Measurements from ENCODE around the gene RCC2. TPM values are rescaled to one million over a fixed set of nuclear protein-coding genes. Genes with fewer than 3 reads are reported as not detected.

RCC2 gene
- polyA plus RNA-seq, 1 donor (not counting 4 experiments of a cell fraction or from before 2014, with no cell fraction given), result 45.2 TPM

GRCh38 chr1:17414022-17414421, 25.5 kb downstream of the RCC2 start:
- H3K36me3 ChIP-seq (ENCODE audit: control insufficient read depth in 2 of 2, extremely low read depth in 1 of 2, insufficient read depth in 2 of 2, low read length in 2 of 2), result peaks cover 63 to 76% of the 10 kb centered on the region in 2 experiments
- dilution Hi-C loops (cut with MboI; ENCODE audit: extremely low pct_ligation_motif_present, low sequenced_read_pairs), result no loop called here
- peaks cover 2% of the 10 kb centered on the region for H3K79me2 ChIP-seq (ENCODE audit: control insufficient read depth, insufficient read depth, low read length)
- TF ChIP-seq EZH2 (IDR thresholded peaks at IDR 0.05; ENCODE audit: low read length) (no peak), CTCF (optimal IDR thresholded peaks at IDR 0.05 in 1 of 3, IDR thresholded peaks at IDR 0.05 in 1 of 3, conservative IDR thresholded peaks at IDR 0.05 in 1 of 3; ENCODE audit: extremely low read depth in 1 of 3, insufficient read depth in 2 of 3, low read length in 3 of 3) (no peak)
- H3K4me1 ChIP-seq (ENCODE audit: control insufficient read depth, extremely low read depth, insufficient read depth, low read length), result no peaks in the 10 kb centered on the region
- FAIRE-seq (no peak), DNase-seq (ENCODE audit: low read depth, low spot score) (no peak)
- H3K9me1 ChIP-seq (ENCODE audit: control insufficient read depth, extremely low read depth, insufficient read depth, low read length), result no peaks in the 10 kb centered on the region
- no peak overlapping the region for H3K4me2 ChIP-seq (ENCODE audit: control insufficient read depth, extremely low read depth, insufficient read depth, low read depth, low read length)
- no peak overlapping the region for H3K9ac ChIP-seq (ENCODE audit: control insufficient read depth, extremely low read depth, insufficient read depth, low read length)
- no peaks in the 10 kb centered on the region for H3K9me3 ChIP-seq (ENCODE audit: control insufficient read depth, low read depth, low read length)
- no peak overlapping the region for H3K4me3 ChIP-seq (ENCODE audit: control insufficient read depth in 2 of 3, extremely low read depth in 1 of 3, insufficient read depth in 2 of 3, low read depth in 1 of 3, low read length in 3 of 3)
- H3K27ac ChIP-seq (ENCODE audit: control insufficient read depth, insufficient read depth, low read length), result no peak overlapping the region
- no peaks in the 10 kb centered on the region for H3K27me3 ChIP-seq (ENCODE audit: control insufficient read depth, extremely low read depth, insufficient read depth, low read length)
- no peak overlapping the region for H2AFZ ChIP-seq (ENCODE audit: control insufficient read depth, low read length)
- H4K20me1 ChIP-seq (ENCODE audit: control insufficient read depth, extremely low read depth, insufficient read depth, low read length), result no peaks in the 10 kb centered on the region

GRCh38 chr1:17412093-17412870, 27.2 kb downstream of the RCC2 start:
- Histone ChIP-seq H3K9me1 (ENCODE audit: control insufficient read depth, extremely low read depth, insufficient read depth, low read length) (no peaks in the 10 kb centered on the region), H3K79me2 (ENCODE audit: control insufficient read depth, insufficient read depth, low read length) (no peaks in the 10 kb centered on the region), H3K9me3 (ENCODE audit: control insufficient read depth, low read depth, low read length) (no peaks in the 10 kb centered on the region), H3K9ac (ENCODE audit: control insufficient read depth, extremely low read depth, insufficient read depth, low read length) (no peak overlapping the region), H3K36me3 (ENCODE audit: control insufficient read depth in 2 of 2, extremely low read depth in 1 of 2, insufficient read depth in 2 of 2, low read length in 2 of 2) (peaks cover 64 to 74% of the 10 kb centered on the region in 2 experiments), H3K27ac (ENCODE audit: control insufficient read depth, insufficient read depth, low read length) (no peak overlapping the region), H3K27me3 (ENCODE audit: control insufficient read depth, extremely low read depth, insufficient read depth, low read length) (no peaks in the 10 kb centered on the region), H3K4me1 (ENCODE audit: control insufficient read depth, extremely low read depth, insufficient read depth, low read length) (no peaks in the 10 kb centered on the region), H2AFZ (ENCODE audit: control insufficient read depth, low read length) (no peak overlapping the region), H3K4me3 (ENCODE audit: control insufficient read depth in 2 of 3, extremely low read depth in 1 of 3, insufficient read depth in 2 of 3, low read depth in 1 of 3, low read length in 3 of 3) (no peak overlapping the region), H3K4me2 (ENCODE audit: control insufficient read depth, extremely low read depth, insufficient read depth, low read depth, low read length) (no peak overlapping the region), H4K20me1 (ENCODE audit: control insufficient read depth, extremely low read depth, insufficient read depth, low read length) (no peaks in the 10 kb centered on the region)
- FAIRE-seq (no peak), DNase-seq (ENCODE audit: low read depth, low spot score) (no peak)
- dilution Hi-C loops (cut with MboI; ENCODE audit: extremely low pct_ligation_motif_present, low sequenced_read_pairs), result no loop called here
- TF ChIP-seq CTCF (optimal IDR thresholded peaks at IDR 0.05 in 1 of 3, IDR thresholded peaks at IDR 0.05 in 1 of 3, conservative IDR thresholded peaks at IDR 0.05 in 1 of 3; ENCODE audit: extremely low read depth in 1 of 3, insufficient read depth in 2 of 3, low read length in 3 of 3), result no peak
- TF ChIP-seq EZH2 (IDR thresholded peaks at IDR 0.05; ENCODE audit: low read length), result no peak

Measured in keratinocyte (primary cell).